ENCODE results near the gene ATP11C. TPM values are rescaled to one million over a fixed set of nuclear protein-coding genes. Genes with fewer than 3 reads are reported as not detected.

The ATP11C gene
- total and polyA plus RNA-seq, 4 donors = 2.6 to 23.5 (median 10.0) TPM

DNA sequence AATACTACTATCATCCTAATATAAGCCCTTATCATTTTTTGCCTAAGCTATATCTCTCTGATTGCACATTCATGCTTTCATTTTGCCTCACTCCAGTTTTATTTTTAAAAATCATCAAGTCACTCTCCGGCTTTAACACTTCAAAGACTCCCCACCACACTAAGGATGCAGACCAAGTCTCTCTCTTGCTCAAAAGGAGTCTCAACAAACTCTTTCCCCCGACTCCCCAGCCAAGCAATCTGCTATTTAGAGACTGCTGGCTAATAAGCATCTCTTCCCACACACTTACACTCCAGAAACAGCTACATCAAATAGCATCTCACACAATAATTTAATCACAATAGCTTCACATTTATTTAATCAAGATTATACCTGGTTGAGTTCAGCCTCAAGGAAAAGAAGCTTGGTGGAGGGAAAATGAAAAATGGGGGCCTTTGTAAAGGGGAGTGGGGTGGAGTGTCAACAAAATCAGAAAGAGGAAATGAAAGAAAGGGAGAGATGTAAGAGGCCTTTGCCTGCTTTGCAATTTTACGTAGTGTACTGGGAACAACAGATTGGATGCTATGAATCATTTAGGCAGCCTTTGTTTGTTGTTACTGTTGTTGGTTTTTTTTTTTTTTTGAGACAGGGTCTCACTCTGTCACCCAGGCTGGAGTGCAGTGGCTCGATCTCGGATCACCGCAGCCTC is 120.8 kb downstream of the ATP11C start:
- Histone ChIP-seq H3K4me3 (no peak overlapping the region), H3K4me1 (ENCODE audit: control insufficient read depth in 5 of 5, insufficient read depth in 5 of 5, low read length in 5 of 5) (no peaks in the 10 kb centered on the region), H3K27ac (ENCODE audit: low read depth in 1 of 2, low read length in 1 of 2) (no peak overlapping the region), H3K9ac (ENCODE audit: insufficient read depth in 1 of 2, low read length in 2 of 2) (no peak overlapping the region), H3K27me3 (ENCODE audit: control insufficient read depth in 3 of 3, insufficient read depth in 3 of 3, low read length in 2 of 3) (no peaks in the 10 kb centered on the region), H3K36me3 (ENCODE audit: control insufficient read depth in 4 of 4, insufficient read depth in 4 of 4, low read length in 4 of 4) (peaks cover 0 to 2% (median 0%) of the 10 kb centered on the region in 4 donors), H3K9me3 (ENCODE audit: control insufficient read depth in 4 of 4, insufficient read depth in 3 of 4, low read length in 3 of 4) (no peaks in the 10 kb centered on the region)
- WGBS, 2 donors = 83 to 94% methylated on average over 6 of the region's 6 CpGs
- ATAC-seq (ENCODE audit: insufficient read depth, low FRiP score) (no peak), DNase-seq (no peak)
- TF ChIP-seq, protein P1, sequence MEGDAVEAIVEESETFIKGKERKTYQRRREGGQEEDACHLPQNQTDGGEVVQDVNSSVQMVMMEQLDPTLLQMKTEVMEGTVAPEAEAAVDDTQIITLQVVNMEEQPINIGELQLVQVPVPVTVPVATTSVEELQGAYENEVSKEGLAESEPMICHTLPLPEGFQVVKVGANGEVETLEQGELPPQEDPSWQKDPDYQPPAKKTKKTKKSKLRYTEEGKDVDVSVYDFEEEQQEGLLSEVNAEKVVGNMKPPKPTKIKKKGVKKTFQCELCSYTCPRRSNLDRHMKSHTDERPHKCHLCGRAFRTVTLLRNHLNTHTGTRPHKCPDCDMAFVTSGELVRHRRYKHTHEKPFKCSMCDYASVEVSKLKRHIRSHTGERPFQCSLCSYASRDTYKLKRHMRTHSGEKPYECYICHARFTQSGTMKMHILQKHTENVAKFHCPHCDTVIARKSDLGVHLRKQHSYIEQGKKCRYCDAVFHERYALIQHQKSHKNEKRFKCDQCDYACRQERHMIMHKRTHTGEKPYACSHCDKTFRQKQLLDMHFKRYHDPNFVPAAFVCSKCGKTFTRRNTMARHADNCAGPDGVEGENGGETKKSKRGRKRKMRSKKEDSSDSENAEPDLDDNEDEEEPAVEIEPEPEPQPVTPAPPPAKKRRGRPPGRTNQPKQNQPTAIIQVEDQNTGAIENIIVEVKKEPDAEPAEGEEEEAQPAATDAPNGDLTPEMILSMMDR (IDR thresholded peaks at IDR 0.05; ENCODE audit: control extremely low read depth, extremely low read depth) = no peak

DNA sequence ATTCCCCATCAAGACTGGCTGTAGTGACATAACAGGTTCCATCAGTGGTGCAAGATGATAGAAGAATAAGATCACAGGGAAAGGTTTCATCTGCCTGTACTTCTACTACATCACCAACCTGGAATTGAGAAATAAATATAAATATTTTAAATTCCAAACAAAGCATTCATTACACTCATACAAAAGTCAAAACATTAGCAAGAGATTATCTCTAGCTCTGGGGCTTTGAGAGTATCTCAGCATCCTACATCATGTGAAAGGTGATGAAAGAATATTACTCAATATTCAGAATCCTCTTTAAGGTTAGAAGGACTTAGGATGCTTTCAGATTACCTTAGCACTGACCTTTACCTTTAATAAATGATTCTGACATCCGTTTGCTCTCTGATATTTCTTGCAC is 128.4 kb downstream of the ATP11C start:
- ATAC-seq (ENCODE audit: insufficient read depth, low FRiP score) = no peak
- H3K9me3 ChIP-seq (ENCODE audit: control insufficient read depth in 4 of 4, insufficient read depth in 3 of 4, low read length in 3 of 4) = no peaks in the 10 kb centered on the region
- TF ChIP-seq, protein P1 (IDR thresholded peaks at IDR 0.05; ENCODE audit: control extremely low read depth, extremely low read depth) = no peak
- no peak overlapping the region for H3K9ac ChIP-seq (ENCODE audit: insufficient read depth in 1 of 2, low read length in 2 of 2)
- H3K36me3 ChIP-seq (ENCODE audit: control insufficient read depth in 4 of 4, insufficient read depth in 4 of 4, low read length in 4 of 4) = peaks cover 0 to 3% (median 1%) of the 10 kb centered on the region in 4 donors
- DNase-seq = no peak
- H3K4me3 ChIP-seq = no peak overlapping the region
- H3K27me3 ChIP-seq (ENCODE audit: control insufficient read depth in 3 of 3, insufficient read depth in 3 of 3, low read length in 2 of 3) = peaks cover 0 to 5% (median 0%) of the 10 kb centered on the region in 3 donors
- no peaks in the 10 kb centered on the region for H3K4me1 ChIP-seq (ENCODE audit: control insufficient read depth in 5 of 5, insufficient read depth in 5 of 5, low read length in 5 of 5)
- H3K27ac ChIP-seq (ENCODE audit: low read depth in 1 of 2, low read length in 1 of 2) = no peak overlapping the region
- WGBS, 2 donors = 73 to 95% methylated on average over 1 of the region's 1 CpG

DNA sequence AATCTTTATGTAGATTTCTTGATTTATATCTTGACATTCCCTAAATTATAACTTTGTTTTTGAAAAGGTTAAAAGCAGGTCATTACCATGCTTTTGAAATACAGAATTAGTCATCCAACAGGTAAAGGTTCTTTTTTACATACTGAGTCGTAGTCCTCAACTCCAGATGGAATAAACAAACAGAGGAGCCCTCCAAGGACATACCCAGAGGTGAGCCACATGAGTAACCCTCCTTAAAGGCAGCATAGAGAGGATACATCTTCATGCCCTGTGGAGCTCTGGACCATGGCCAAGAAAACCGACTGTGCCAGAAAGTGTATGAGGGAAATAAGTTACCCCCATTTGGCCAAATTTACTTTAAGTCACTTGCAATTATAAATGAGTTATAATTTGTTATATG is 129.6 kb downstream of the ATP11C start:
- 41 to 89% methylated on average over 2 of the region's 2 CpGs for WGBS, 2 donors

More for the DNA sequence above, 129.6 kb downstream of the ATP11C start:
- no peaks in the 10 kb centered on the region for H3K9me3 ChIP-seq (ENCODE audit: control insufficient read depth in 4 of 4, insufficient read depth in 3 of 4, low read length in 3 of 4)
- H3K36me3 ChIP-seq (ENCODE audit: control insufficient read depth in 4 of 4, insufficient read depth in 4 of 4, low read length in 4 of 4) = peaks cover 0 to 3% (median 1%) of the 10 kb centered on the region in 4 donors
- H3K4me3 ChIP-seq = no peak overlapping the region
- no peak overlapping the region for H3K9ac ChIP-seq (ENCODE audit: insufficient read depth in 1 of 2, low read length in 2 of 2)
- DNase-seq = no peak
- no peaks in the 10 kb centered on the region for H3K4me1 ChIP-seq (ENCODE audit: control insufficient read depth in 5 of 5, insufficient read depth in 5 of 5, low read length in 5 of 5)
- H3K27me3 ChIP-seq (ENCODE audit: control insufficient read depth in 3 of 3, insufficient read depth in 3 of 3, low read length in 2 of 3) = peaks cover 0 to 5% (median 0%) of the 10 kb centered on the region in 3 donors
- TF ChIP-seq, protein P1 (IDR thresholded peaks at IDR 0.05; ENCODE audit: control extremely low read depth, extremely low read depth) = no peak
- no peak overlapping the region for H3K27ac ChIP-seq (ENCODE audit: low read depth in 1 of 2, low read length in 1 of 2)
- ATAC-seq (ENCODE audit: insufficient read depth, low FRiP score) = no peak

Measured in lung (tissue), 12 donors.